GM12878 (cell line): Measurements from ENCODE around the gene RAB35. TPM values are rescaled to one million over a fixed set of nuclear protein-coding genes. Genes with fewer than 3 reads are reported as not detected.
A peak's percentile ranks its signal among the peaks of the same experiment; 100 is the strongest.

ENCODE experiments used
- ATAC-seq: fragments of 200-7000 bp; cut with Tn5 transposase; 3 replicates; pipeline ENCODE4 v1.9.1; 2020; ENCODE audit warnings: mild to moderate bottlenecking, moderate library complexity
- BruUV-seq: library from RNA; stranded (reverse); fragments of 400-500 nt; replicated peaks from 2 replicates; lab custom pipeline; 2021; lab: Mats Ljungman, UMichigan
- CTCF ChIA-PET: fragments of 300-600 bp; sonication (Branson Sonifier 250); formaldehyde crosslinking; extraction: SDS; loops from one replicate; lab custom pipeline; 2021; ENCODE audit warnings: inconsistent platforms; lab: Yijun Ruan, JAX
- POLR2A ChIA-PET: fragments of 350-600 bp; formaldehyde crosslinking; extraction: SDS; loops from one replicate; lab custom pipeline; 2021; ENCODE audit warnings: inconsistent platforms; lab: Charles Lee
- RAD21 ChIA-PET: fragments of 300-600 bp; sonication (Branson Sonifier 250); formaldehyde crosslinking; loops from one replicate; lab custom pipeline; 2023; ENCODE audit warnings: antibody characterized with exemption; ENCODE audit not compliant: unreplicated experiment; lab: Charles Lee
- SMC1A ChIA-PET: fragments of 300-600 bp; sonication (Branson Sonifier 250); formaldehyde crosslinking; loops from one replicate; lab custom pipeline; 2023; ENCODE audit not compliant: unreplicated experiment, uncharacterized antibody; lab: Charles Lee
- DNase-seq: peaks from one replicate; pipeline ENCODE4 v3.0.0-alpha.2; 2011; ENCODE audit warnings: low read depth, low spot score
- FAIRE-seq: peaks from 3 replicates; lab custom pipeline; 2011; peaks lifted over from hg19 to GRCh38; lab: Jason Lieb, UNC
- H2AFZ ChIP-seq: 2 replicates; pipeline ENCODE4 v1.6.0; 2011; ENCODE audit warnings: low read depth, low read length, control low read depth; ENCODE audit not compliant: control insufficient read depth
- H3K27ac ChIP-seq: 2 replicates; pipeline ENCODE4 v1.5.1; 2011; ENCODE audit warnings: control low read depth; ENCODE audit not compliant: control insufficient read depth, insufficient read depth
- H3K27me3 ChIP-seq, 2 experiments: replicated peaks in 1 of 2; 2 replicates each; pipeline versions ENCODE4 v1.6.0 to v1.6.1; 2011; ENCODE audit warnings: low read length in 1 of 2; ENCODE audit not compliant: control insufficient read depth in 2 of 2, insufficient read depth in 2 of 2
- H3K36me3 ChIP-seq, 2 experiments: 2 replicates each; pipeline ENCODE4 v1.5.1; 2011; ENCODE audit warnings: low read length in 1 of 2; ENCODE audit not compliant: control insufficient read depth in 2 of 2, insufficient read depth in 2 of 2
- H3K4me1 ChIP-seq: 2 replicates; pipeline ENCODE4 v1.6.1; 2011; ENCODE audit warnings: mild to moderate bottlenecking, low read length, moderate library complexity, mixed read lengths; ENCODE audit not compliant: control insufficient read depth, insufficient read depth
- H3K4me2 ChIP-seq: 2 replicates; pipeline ENCODE4 v1.6.0; 2011; ENCODE audit warnings: control low read depth; ENCODE audit not compliant: control insufficient read depth, insufficient read depth
- H3K4me3 ChIP-seq: fragments of 200-600 bp; sonication (generic); 2 replicates; pipeline ENCODE4 v1.5.1; 2016
- H3K79me2 ChIP-seq: 2 replicates; pipeline ENCODE4 v1.6.0; 2011; ENCODE audit warnings: low read length; ENCODE audit not compliant: control insufficient read depth, insufficient read depth
- H3K9ac ChIP-seq: 2 replicates; pipeline ENCODE4 v1.8.0; 2011; ENCODE audit warnings: low read length, control low read depth, mixed read lengths; ENCODE audit not compliant: control insufficient read depth, insufficient read depth
- H3K9me3 ChIP-seq: replicated peaks from 3 replicates; pipeline ENCODE4 v1.5.1; 2011; ENCODE audit warnings: mild to moderate bottlenecking, low read length; ENCODE audit not compliant: control insufficient read depth, insufficient read depth
- H4K20me1 ChIP-seq: 2 replicates; pipeline ENCODE4 v1.6.0; 2011; ENCODE audit not compliant: control insufficient read depth, insufficient read depth
- NFIC ChIP-seq: IDR thresholded peaks from 2 replicates; pipeline ENCODE4 v1.6.1; 2012; ENCODE audit warnings: low read depth, mild to moderate bottlenecking, inconsistent platforms, low read length, moderate library complexity
- NR2F1 ChIP-seq: fragments of 450-650 bp; conservative IDR thresholded peaks from 2 replicates; pipeline ENCODE4 v1.6.1; 2017; ENCODE audit warnings: mild to moderate bottlenecking
- PML ChIP-seq: IDR thresholded peaks from 2 replicates; pipeline ENCODE4 v1.6.1; 2012; ENCODE audit warnings: low read length, inconsistent platforms
- POU2F2 ChIP-seq: IDR thresholded peaks from 3 replicates; pipeline ENCODE4 v1.6.1; 2011; ENCODE audit warnings: low read depth, mild to moderate bottlenecking, low read length, borderline replicate concordance
- RAD51 ChIP-seq: fragments of 450-650 bp; IDR thresholded peaks from 2 replicates; pipeline ENCODE4 v1.6.1; 2016; ENCODE audit warnings: moderate library complexity, mild to moderate bottlenecking, inconsistent platforms
- RCOR1 ChIP-seq: conservative IDR thresholded peaks from 2 replicates; pipeline ENCODE4 v1.6.1; 2012; ENCODE audit warnings: low read depth, low read length, improper control_type of control experiment
- TAF1 ChIP-seq: IDR thresholded peaks from 2 replicates; pipeline ENCODE4 v1.6.1; 2011; ENCODE audit warnings: mild to moderate bottlenecking, low read depth, low read length, borderline replicate concordance
- TCF3 ChIP-seq: IDR thresholded peaks from 2 replicates; pipeline ENCODE4 v1.6.1; 2012; ENCODE audit warnings: low read depth, mild to moderate bottlenecking, low read length, borderline replicate concordance; ENCODE audit not compliant: insufficient read depth
- ZNF217 ChIP-seq: fragments of 450-650 bp; IDR thresholded peaks from 2 replicates; pipeline ENCODE4 v1.6.1; 2017; ENCODE audit warnings: antibody characterized with exemption, mild to moderate bottlenecking
- WGBS: methylation state at CpG from one replicate; pipeline ENCODE4 v1.1.6; 2016; ENCODE audit warnings: low lambda C conversion rate; ENCODE audit not compliant: insufficient replicate concordance, insufficient coverage; ENCODE audit errors: missing lambda C conversion rate; 5-methylcytosine and 5-hydroxymethylcytosine counted together
- in situ Hi-C: fragments of 300-500 bp; cut with MboI; formaldehyde crosslinking; loops from 9 replicates; pipeline ENCODE4 v1.14.3; 2018; ENCODE audit warnings: mixed read lengths
- intact Hi-C: fragments of 100-400 bp; cut with micrococcal nuclease; formaldehyde crosslinking; loops from one replicate; pipeline ENCODE4 v1.14.2; 2022; ENCODE audit not compliant: unreplicated experiment
- polyA plus RNA-seq, 11 experiments: library from polyadenylated mRNA; depleted of rRNA in 4 of 11; unstranded in 6 of 11; stranded (reverse) in 5 of 11; fragments of >200 nt; fragmentation: Nextera tagmentation in 4 of 11; fragmentation: Illumina TruSeq in 1 of 11; extraction: Ambion mirVana in 4 of 11; extraction: Trizol in 1 of 11; gene quantifications; 1 replicate in 1 of 11; 2 replicates in 10 of 11; pipeline versions ENCODE4 v1.2.1 to v1.2.3, GENCODE V29; 2011 to 2016; ENCODE audit warnings: inconsistent platforms in 2 of 11, missing spikeins in 2 of 11, low read depth in 1 of 11
- total RNA-seq, 4 experiments: library from RNA; depleted of rRNA in 3 of 4; stranded (reverse); fragments of >200 nt in 3 of 4; fragmentation: Illumina TruSeq in 1 of 4; extraction: Trizol in 1 of 4; gene quantifications; 2 replicates each; pipeline versions ENCODE4 v1.2.1 to v1.2.3, GENCODE V29; 2013 to 2021
- TF ChIP-seq, protein P1 (sequence below): fragments of 150-350 bp; IDR thresholded peaks from 2 replicates; pipeline ENCODE4 v1.6.1; 2014; ENCODE audit warnings: mild to moderate bottlenecking, low read depth, low read length
- TF ChIP-seq, protein P2 (sequence below): IDR thresholded peaks from 2 replicates; pipeline ENCODE4 v1.6.1; 2012; ENCODE audit warnings: improper control_type of control experiment, low read depth, low read length; ENCODE audit not compliant: insufficient replicate concordance
- TF ChIP-seq, protein P3 (sequence below): fragments of 450-650 bp; IDR thresholded peaks from 2 replicates; pipeline ENCODE4 v1.6.1; 2018; ENCODE audit warnings: mild to moderate bottlenecking, low read depth, moderate library complexity; ENCODE audit not compliant: partially characterized antibody

Gene RAB35
- total and polyA plus RNA-seq, 10 of the 15 experiments (the other 5 are each of a cell fraction or from before 2014, with no cell fraction given): 0.76 to 99.2 (median 43.8) TPM

DNA sequence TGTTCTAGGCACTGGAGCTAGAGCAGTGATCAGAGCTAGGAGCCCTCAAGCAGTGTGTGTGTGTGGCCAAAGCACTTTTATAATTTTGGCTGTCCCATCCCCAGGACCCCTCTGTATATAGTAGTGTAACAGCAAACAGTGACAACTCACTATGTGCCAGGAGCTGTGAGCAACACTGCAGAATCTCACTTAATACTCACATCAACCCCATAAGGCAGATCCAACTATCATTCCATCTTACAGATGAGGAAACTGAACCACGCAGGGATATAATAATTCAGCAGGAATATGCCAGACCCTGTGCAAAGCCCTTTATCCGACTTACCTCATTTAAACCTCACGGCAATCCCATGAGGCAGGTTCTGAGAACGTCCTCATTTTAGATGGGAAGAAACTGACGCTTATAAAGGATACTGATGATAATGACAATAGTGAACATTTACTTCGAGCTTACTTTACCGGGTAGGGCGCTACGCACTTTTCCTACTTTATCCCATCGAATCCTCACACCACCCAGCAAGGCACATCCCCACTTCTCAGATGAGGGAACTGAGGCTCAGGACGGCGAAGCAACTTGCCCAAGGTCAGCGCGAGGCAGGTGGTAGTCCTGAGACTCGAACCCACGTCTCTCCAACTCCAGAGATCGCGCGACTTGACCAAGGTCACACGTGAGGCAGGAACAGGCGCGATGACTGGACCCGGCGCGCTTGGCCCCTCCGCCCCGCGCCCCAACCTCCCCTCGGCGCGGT, 687 bp downstream of the RAB35 start:
- H4K20me1 ChIP-seq: peaks cover 12% of the 10 kb centered on the region
- H2AFZ ChIP-seq: no peak overlapping the region
- H3K9ac ChIP-seq: peak overlapping the region; percentile 95
- H3K4me2 ChIP-seq: peak overlapping the region; percentile 99
- H3K4me1 ChIP-seq: peaks cover 58% of the 10 kb centered on the region
- peak; percentile 27 for FAIRE-seq
- no TSS peak for BruUV-seq
- CTCF ChIA-PET: interaction anchor here (0.8 to 1.9 kb wide), 5 partner anchors 10 to 126 kb away, joined by 3 to 6 read pairs (median 3); no protein-coding TSS in a partner anchor
- no peak for DNase-seq
- in situ Hi-C loops (no loop called here), intact Hi-C loops (loop anchor here (10.0 kb wide), 1 partner anchor 149 kb away; the partner anchor contains the start of gene PXN)
- SMC1A ChIA-PET: interaction anchor here (0.9 to 9.8 kb wide), 5 partner anchors 7 to 85 kb away, joined by 3 to 142 read pairs (median 4); partner anchors contain the start of gene RPLP0
- peak overlapping the region; percentile 98 for H3K4me3 ChIP-seq
- H3K36me3 ChIP-seq: peaks cover 0 to 16% of the 10 kb centered on the region in 2 experiments; a peak in 2 of 4 replicates
- POLR2A ChIA-PET: interaction anchor here (0.5 to 10.4 kb wide), 8 partner anchors 9 to 85 kb away, joined by 4 to 141 read pairs (median 13); partner anchors contain the start of gene RPLP0
- RAD21 ChIA-PET: interaction anchor here (1.1 to 9.6 kb wide), 7 partner anchors 15 to 112 kb away, joined by 3 to 118 read pairs (median 6); partner anchors contain the start of gene RPLP0
- H3K9me3 ChIP-seq: no peaks in the 10 kb centered on the region
- no peak for ATAC-seq
- peak overlapping the region; percentile 83 for H3K27ac ChIP-seq
- no peaks in the 10 kb centered on the region for H3K27me3 ChIP-seq
- peaks cover 78% of the 10 kb centered on the region for H3K79me2 ChIP-seq
- WGBS: 5% methylated on average over 28 of the region's 31 CpGs
- no peak for TF ChIP-seq POU2F2
- TF ChIP-seq ZNF217: 0 out of 2 replicates have a peak, but pooled peaks have one; percentile 45
- TF ChIP-seq TAF1: 0 out of 2 replicates have a peak, but pooled peaks have one; percentile 15
- TF ChIP-seq, protein P1, sequence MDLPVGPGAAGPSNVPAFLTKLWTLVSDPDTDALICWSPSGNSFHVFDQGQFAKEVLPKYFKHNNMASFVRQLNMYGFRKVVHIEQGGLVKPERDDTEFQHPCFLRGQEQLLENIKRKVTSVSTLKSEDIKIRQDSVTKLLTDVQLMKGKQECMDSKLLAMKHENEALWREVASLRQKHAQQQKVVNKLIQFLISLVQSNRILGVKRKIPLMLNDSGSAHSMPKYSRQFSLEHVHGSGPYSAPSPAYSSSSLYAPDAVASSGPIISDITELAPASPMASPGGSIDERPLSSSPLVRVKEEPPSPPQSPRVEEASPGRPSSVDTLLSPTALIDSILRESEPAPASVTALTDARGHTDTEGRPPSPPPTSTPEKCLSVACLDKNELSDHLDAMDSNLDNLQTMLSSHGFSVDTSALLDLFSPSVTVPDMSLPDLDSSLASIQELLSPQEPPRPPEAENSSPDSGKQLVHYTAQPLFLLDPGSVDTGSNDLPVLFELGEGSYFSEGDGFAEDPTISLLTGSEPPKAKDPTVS: no peak
- peak; percentile 29; the same call in 1 of the 2 replicates for TF ChIP-seq NR2F1
- TF ChIP-seq NFIC: no peak
- TF ChIP-seq, protein P2, sequence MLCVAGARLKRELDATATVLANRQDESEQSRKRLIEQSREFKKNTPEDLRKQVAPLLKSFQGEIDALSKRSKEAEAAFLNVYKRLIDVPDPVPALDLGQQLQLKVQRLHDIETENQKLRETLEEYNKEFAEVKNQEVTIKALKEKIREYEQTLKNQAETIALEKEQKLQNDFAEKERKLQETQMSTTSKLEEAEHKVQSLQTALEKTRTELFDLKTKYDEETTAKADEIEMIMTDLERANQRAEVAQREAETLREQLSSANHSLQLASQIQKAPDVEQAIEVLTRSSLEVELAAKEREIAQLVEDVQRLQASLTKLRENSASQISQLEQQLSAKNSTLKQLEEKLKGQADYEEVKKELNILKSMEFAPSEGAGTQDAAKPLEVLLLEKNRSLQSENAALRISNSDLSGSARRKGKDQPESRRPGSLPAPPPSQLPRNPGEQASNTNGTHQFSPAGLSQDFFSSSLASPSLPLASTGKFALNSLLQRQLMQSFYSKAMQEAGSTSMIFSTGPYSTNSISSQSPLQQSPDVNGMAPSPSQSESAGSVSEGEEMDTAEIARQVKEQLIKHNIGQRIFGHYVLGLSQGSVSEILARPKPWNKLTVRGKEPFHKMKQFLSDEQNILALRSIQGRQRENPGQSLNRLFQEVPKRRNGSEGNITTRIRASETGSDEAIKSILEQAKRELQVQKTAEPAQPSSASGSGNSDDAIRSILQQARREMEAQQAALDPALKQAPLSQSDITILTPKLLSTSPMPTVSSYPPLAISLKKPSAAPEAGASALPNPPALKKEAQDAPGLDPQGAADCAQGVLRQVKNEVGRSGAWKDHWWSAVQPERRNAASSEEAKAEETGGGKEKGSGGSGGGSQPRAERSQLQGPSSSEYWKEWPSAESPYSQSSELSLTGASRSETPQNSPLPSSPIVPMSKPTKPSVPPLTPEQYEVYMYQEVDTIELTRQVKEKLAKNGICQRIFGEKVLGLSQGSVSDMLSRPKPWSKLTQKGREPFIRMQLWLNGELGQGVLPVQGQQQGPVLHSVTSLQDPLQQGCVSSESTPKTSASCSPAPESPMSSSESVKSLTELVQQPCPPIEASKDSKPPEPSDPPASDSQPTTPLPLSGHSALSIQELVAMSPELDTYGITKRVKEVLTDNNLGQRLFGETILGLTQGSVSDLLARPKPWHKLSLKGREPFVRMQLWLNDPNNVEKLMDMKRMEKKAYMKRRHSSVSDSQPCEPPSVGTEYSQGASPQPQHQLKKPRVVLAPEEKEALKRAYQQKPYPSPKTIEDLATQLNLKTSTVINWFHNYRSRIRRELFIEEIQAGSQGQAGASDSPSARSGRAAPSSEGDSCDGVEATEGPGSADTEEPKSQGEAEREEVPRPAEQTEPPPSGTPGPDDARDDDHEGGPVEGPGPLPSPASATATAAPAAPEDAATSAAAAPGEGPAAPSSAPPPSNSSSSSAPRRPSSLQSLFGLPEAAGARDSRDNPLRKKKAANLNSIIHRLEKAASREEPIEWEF: no peak
- TF ChIP-seq RAD51: no peak
- 0 out of 2 replicates have a peak, but pooled peaks have one; percentile 37 for TF ChIP-seq RCOR1
- TF ChIP-seq, protein P3, sequence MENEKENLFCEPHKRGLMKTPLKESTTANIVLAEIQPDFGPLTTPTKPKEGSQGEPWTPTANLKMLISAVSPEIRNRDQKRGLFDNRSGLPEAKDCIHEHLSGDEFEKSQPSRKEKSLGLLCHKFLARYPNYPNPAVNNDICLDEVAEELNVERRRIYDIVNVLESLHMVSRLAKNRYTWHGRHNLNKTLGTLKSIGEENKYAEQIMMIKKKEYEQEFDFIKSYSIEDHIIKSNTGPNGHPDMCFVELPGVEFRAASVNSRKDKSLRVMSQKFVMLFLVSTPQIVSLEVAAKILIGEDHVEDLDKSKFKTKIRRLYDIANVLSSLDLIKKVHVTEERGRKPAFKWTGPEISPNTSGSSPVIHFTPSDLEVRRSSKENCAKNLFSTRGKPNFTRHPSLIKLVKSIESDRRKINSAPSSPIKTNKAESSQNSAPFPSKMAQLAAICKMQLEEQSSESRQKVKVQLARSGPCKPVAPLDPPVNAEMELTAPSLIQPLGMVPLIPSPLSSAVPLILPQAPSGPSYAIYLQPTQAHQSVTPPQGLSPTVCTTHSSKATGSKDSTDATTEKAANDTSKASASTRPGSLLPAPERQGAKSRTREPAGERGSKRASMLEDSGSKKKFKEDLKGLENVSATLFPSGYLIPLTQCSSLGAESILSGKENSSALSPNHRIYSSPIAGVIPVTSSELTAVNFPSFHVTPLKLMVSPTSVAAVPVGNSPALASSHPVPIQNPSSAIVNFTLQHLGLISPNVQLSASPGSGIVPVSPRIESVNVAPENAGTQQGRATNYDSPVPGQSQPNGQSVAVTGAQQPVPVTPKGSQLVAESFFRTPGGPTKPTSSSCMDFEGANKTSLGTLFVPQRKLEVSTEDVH: no peak
- TF ChIP-seq TCF3: no peak
- no peak for TF ChIP-seq PML
